Measurements from ENCODE around the gene BRWD1. TPM values are rescaled to one million over a fixed set of nuclear protein-coding genes. Genes with fewer than 3 reads are reported as not detected.

Gene BRWD1
- 6.2 to 13.4 TPM (median 11.1 TPM) in 5 replicates for total RNA-seq (2022; extraction: Qiagen RNA extraction; ENCODE audit: low read depth)

GRCh38 chr21:39313571-39314142 lies at the start of gene BRWD1:
BRWD1 (minus strand) TSS chr21:39313632; CDS start chr21:39313491, 141 bp downstream.

GRCh38 chr21:39348355-39349210 lies 35.2 kb upstream of the BRWD1 start, which contains the start of gene HMGN1:
HMGN1 (minus strand) TSS chr21:39349088; CDS start chr21:39348917, 171 bp downstream.

GRCh38 chr21:39183272-39184049 lies 130.0 kb downstream of the BRWD1 start, which contains the start of gene PSMG1:
PSMG1 (minus strand) TSS chr21:39183451; CDS start chr21:39183385, 66 bp downstream.

Other genes with a start within 250 kb of the BRWD1 start
- gene PSMG1, start 130.2 kb downstream of the BRWD1 start, total RNA-seq (2022; extraction: Qiagen RNA extraction; ENCODE audit: low read depth) = 80.7 to 90.8 TPM (median 88.6 TPM) in 5 replicates
- gene HMGN1, start 35.5 kb upstream of the BRWD1 start, total RNA-seq (2022; extraction: Qiagen RNA extraction; ENCODE audit: low read depth) = 150 to 352 TPM (median 185 TPM) in 5 replicates
- 1.1 to 2.2 TPM (median 1.3 TPM) in 5 replicates for gene LCA5L, start 132.1 kb upstream of the BRWD1 start, total RNA-seq (2022; extraction: Qiagen RNA extraction; ENCODE audit: low read depth)
- 0.94 to 1.1 TPM (median 0.98 TPM) in 3 of 5 replicates, not detected in the others for gene SH3BGR, start 138.3 kb upstream of the BRWD1 start, total RNA-seq (2022; extraction: Qiagen RNA extraction; ENCODE audit: low read depth)